SK-N-SH (cell line): Measurements from ENCODE around the gene PARVB.

Source experiments
- CTCF ChIP-seq: fragments of 200-600 bp; sonication (generic); IDR thresholded peaks from 2 replicates; pipeline ENCODE4 v1.6.1; 2017; ENCODE audit warnings: antibody characterized with exemption, mild to moderate bottlenecking, moderate library complexity
- ELF1 ChIP-seq: IDR thresholded peaks from 2 replicates; pipeline ENCODE4 v1.4.0; 2012
- EP300 ChIP-seq, 2 experiments: IDR thresholded peaks; 2 replicates each; pipeline versions ENCODE4 v1.4.0 to v1.6.1; 2012; ENCODE audit warnings: borderline replicate concordance in 1 of 2, low read depth in 1 of 2, low read length in 1 of 2
- EZH2phosphoT487 ChIP-seq: fragments of 200-600 bp; sonication (generic); IDR thresholded peaks from 2 replicates; pipeline ENCODE4 v1.6.1; 2017; ENCODE audit warnings: low read depth, mixed run types, mild to moderate bottlenecking, antibody characterized with exemption, moderate library complexity, borderline replicate concordance
- MAX ChIP-seq: IDR thresholded peaks from 2 replicates; pipeline ENCODE4 v1.4.0; 2012; ENCODE audit warnings: low read depth
- MEF2A ChIP-seq: IDR thresholded peaks from 2 replicates; pipeline ENCODE4 v1.4.0; 2012; ENCODE audit warnings: low read depth, borderline replicate concordance
- PBX3 ChIP-seq: IDR thresholded peaks from 2 replicates; pipeline ENCODE4; 2012
- POLR2AphosphoS5 ChIP-seq: IDR thresholded peaks from 2 replicates; pipeline ENCODE4 v1.6.1; 2012; ENCODE audit warnings: low read depth, low read length
- RAD21 ChIP-seq: IDR thresholded peaks from 2 replicates; pipeline ENCODE4 v1.6.1; 2012; ENCODE audit warnings: mild to moderate bottlenecking, low read length
- RFX5 ChIP-seq: IDR thresholded peaks from 2 replicates; pipeline ENCODE4 v1.6.1; 2012; ENCODE audit warnings: mild to moderate bottlenecking, improper control_type of control experiment, low read length
- RXRA ChIP-seq: IDR thresholded peaks from 2 replicates; pipeline ENCODE4 v1.4.0; 2012; ENCODE audit warnings: low read depth, mild to moderate bottlenecking, borderline replicate concordance
- SMC3 ChIP-seq: IDR thresholded peaks from 2 replicates; pipeline ENCODE4 v1.6.1; 2012; ENCODE audit warnings: low read depth, low read length, improper control_type of control experiment
- TCF12 ChIP-seq: IDR thresholded peaks from 2 replicates; pipeline ENCODE4 v1.4.0; 2012

GRCh38 chr22:44002997-44003396, 21.1 kb upstream of the PARVB start:
- TF ChIP-seq TCF12 (no peak), CTCF (no peak), RXRA (no peak), RAD21 (no peak), SMC3 (no peak), POLR2AphosphoS5 (no peak), PBX3 (no peak), RFX5 (no peak), EZH2phosphoT487 (no peak), ELF1 (no peak), MEF2A (no peak), MAX (no peak), EP300 (IDR thresholded peaks at IDR 0.05; ENCODE audit: borderline replicate concordance in 1 of 2, low read depth in 1 of 2, low read length in 1 of 2) (no peak)
